Activated B cell treated with CpG ODN at 0.5 μM for 24 hours (primary cell): ENCODE data around the gene POP4. TPM values are rescaled to one million over a fixed set of nuclear protein-coding genes. Genes with fewer than 3 reads are reported as not detected.

Experiments
- ATAC-seq: fragments of 200-7000 bp; cut with Tn5 transposase; one replicate; pipeline ENCODE4 v1.10.0; 2021; ENCODE audit warnings: low read depth, mild to moderate bottlenecking, moderate library complexity
- CTCF ChIA-PET: fragments of 350-600 bp; sonication (Branson Sonifier 250); formaldehyde crosslinking; loops from one replicate; lab custom pipeline; 2021; ENCODE audit warnings: antibody characterized with exemption; lab: Charles Lee
- POLR2A ChIA-PET: fragments of 350-600 bp; sonication (Branson Sonifier 250); formaldehyde crosslinking; loops from one replicate; lab custom pipeline; 2021; ENCODE audit warnings: antibody characterized with exemption; lab: Charles Lee
- DNase-seq: peaks from one replicate; pipeline ENCODE4 v3.0.0; 2022
- H3K27ac Mint-ChIP-seq: one replicate; pipeline ENCODE4 v1.8.0; 2020; ENCODE audit warnings: mixed read lengths
- H3K27me3 Mint-ChIP-seq: one replicate; pipeline ENCODE4 v1.8.0; 2021; ENCODE audit warnings: mixed read lengths
- H3K36me3 Mint-ChIP-seq: one replicate; pipeline ENCODE4 v1.8.0; 2021; ENCODE audit warnings: low read depth, mixed read lengths
- H3K4me1 Mint-ChIP-seq: one replicate; pipeline ENCODE4 v1.8.0; 2021; ENCODE audit warnings: mixed read lengths
- H3K4me3 Mint-ChIP-seq: one replicate; pipeline ENCODE4 v1.8.0; 2020; ENCODE audit warnings: mild to moderate bottlenecking, mixed read lengths
- H3K9me3 Mint-ChIP-seq: one replicate; pipeline ENCODE4 v1.8.0; 2020; ENCODE audit warnings: mixed read lengths
- intact Hi-C: fragments of 100-400 bp; cut with micrococcal nuclease; formaldehyde crosslinking; loops from one replicate; pipeline ENCODE4 v1.15.1; 2024
- total RNA-seq: library from RNA; stranded (reverse); gene quantifications from 2 replicates; pipeline ENCODE4 v1.2.3, GENCODE V29; 2022
- TF ChIP-seq, protein P1 (sequence below): fragments of 200-600 bp; IDR thresholded peaks from one replicate; pipeline ENCODE4 v1.8.0; 2022; ENCODE audit warnings: antibody characterized with exemption, mild to moderate bottlenecking

The POP4 gene
- total RNA-seq, 1 donor from 2014 or later: 74.5 TPM

DNA sequence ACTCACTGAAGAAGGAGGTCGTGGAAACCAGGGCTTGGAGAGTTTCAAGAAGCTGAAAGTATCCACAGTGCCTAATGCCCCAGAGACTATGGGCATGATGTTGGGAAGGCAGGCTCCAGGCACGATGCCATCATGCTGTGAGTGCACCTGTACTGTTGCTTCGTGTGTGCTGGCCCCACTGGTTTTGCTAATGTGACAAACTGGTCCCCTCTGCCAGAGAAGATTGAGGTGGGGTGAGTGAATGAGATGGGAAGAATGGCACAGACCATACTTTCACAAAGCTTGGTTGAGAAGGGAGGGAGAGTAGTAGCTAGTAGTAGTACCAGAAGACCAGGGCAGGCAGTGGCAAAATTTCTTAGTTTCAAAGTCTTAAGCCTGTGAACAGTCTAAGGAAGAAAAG lies 19.0 kb upstream of the POP4 start:
- no peak for DNase-seq
- intact Hi-C loops: no loop called here
- Mint-ChIP-seq H3K27ac (no peak overlapping the region), H3K27me3 (peaks cover 31% of the 10 kb centered on the region), H3K4me1 (no peaks in the 10 kb centered on the region), H3K36me3 (no peaks in the 10 kb centered on the region), H3K9me3 (peaks cover 5% of the 10 kb centered on the region), H3K4me3 (no peak overlapping the region)
- CTCF ChIA-PET: no interaction called here
- TF ChIP-seq, protein P1, sequence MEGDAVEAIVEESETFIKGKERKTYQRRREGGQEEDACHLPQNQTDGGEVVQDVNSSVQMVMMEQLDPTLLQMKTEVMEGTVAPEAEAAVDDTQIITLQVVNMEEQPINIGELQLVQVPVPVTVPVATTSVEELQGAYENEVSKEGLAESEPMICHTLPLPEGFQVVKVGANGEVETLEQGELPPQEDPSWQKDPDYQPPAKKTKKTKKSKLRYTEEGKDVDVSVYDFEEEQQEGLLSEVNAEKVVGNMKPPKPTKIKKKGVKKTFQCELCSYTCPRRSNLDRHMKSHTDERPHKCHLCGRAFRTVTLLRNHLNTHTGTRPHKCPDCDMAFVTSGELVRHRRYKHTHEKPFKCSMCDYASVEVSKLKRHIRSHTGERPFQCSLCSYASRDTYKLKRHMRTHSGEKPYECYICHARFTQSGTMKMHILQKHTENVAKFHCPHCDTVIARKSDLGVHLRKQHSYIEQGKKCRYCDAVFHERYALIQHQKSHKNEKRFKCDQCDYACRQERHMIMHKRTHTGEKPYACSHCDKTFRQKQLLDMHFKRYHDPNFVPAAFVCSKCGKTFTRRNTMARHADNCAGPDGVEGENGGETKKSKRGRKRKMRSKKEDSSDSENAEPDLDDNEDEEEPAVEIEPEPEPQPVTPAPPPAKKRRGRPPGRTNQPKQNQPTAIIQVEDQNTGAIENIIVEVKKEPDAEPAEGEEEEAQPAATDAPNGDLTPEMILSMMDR: no peak
- ATAC-seq: no peak
- POLR2A ChIA-PET: no interaction called here

DNA sequence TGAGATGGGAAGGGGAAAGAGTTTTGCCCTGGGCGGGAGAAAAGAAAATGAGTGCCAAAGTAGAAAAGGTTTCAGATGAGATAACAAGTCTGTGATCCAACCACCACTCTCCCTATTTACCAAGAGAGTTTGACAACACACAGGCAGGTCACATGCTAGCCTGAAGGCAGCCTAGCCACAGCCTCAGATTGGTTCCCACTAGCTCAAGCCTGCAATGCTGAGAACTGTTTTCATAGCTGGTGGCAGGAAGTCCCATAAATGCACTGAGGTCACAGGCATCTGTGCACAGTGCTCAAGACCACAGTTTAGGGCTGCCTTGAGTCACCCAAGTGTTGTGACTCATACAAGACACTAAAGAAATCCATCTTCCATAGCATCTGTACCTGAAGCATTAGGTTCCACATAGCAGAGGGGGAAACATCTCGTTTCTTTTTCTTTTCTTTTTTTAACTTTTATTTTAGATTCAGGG lies 18.5 kb upstream of the POP4 start:
- no peak for ATAC-seq

DNA sequence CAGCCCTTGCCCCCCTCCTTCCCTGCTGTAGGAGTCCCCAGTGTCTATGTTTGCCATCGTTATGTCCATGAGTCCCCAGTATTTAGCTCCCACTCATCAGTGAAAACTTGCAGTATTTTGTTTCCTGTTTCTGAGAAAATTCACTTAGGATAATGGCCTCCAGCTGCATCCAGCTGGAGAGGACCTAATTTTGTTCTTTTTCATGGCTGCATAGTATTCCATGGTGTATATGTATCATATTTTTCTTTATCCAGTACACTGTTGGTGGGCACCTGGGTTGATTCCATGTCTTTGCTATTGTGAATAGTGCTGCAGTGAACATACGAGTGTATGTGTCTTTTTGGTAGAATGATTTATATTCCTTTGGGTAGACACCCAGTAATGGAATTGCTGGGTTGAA lies 18.0 kb upstream of the POP4 start:
- ATAC-seq (no peak), DNase-seq (no peak)
- H3K4me3 Mint-ChIP-seq: no peak overlapping the region
- no peaks in the 10 kb centered on the region for H3K36me3 Mint-ChIP-seq
- no peaks in the 10 kb centered on the region for H3K4me1 Mint-ChIP-seq
- ChIA-PET CTCF (no interaction called here), POLR2A (no interaction called here)
- intact Hi-C loops: no loop called here
- H3K27ac Mint-ChIP-seq: no peak overlapping the region
- TF ChIP-seq, protein P1: no peak
- H3K9me3 Mint-ChIP-seq: peaks cover 5% of the 10 kb centered on the region
- H3K27me3 Mint-ChIP-seq: peaks cover 38% of the 10 kb centered on the region

More for the DNA sequence above, 18.5 kb upstream of the POP4 start:
- H3K36me3 Mint-ChIP-seq: no peaks in the 10 kb centered on the region
- peaks cover 34% of the 10 kb centered on the region for H3K27me3 Mint-ChIP-seq
- DNase-seq: no peak
- intact Hi-C loops: no loop called here
- no peak overlapping the region for H3K27ac Mint-ChIP-seq
- TF ChIP-seq, protein P1: no peak
- POLR2A ChIA-PET: no interaction called here
- H3K9me3 Mint-ChIP-seq: peaks cover 5% of the 10 kb centered on the region
- no peak overlapping the region for H3K4me3 Mint-ChIP-seq
- CTCF ChIA-PET: no interaction called here
- H3K4me1 Mint-ChIP-seq: no peaks in the 10 kb centered on the region

DNA sequence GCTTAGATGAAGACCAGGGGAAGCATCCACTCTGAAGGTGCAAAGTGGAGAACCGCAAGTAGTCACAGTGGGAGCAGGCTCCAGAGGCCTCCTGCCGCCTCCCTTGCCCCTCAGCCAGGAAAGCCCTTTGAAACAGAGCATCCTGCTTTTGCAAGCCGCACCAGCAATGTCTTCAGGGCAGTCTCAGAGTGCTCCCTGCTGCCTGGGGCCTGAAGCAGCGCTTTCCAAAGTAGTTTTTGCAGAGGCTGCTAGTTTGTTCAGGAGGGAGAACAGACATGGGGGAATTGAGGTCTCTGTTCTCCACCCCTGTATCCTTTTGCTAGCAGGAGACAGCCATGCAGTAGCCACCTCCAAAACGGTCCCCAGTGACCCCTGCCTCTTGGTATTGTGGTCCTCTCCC lies 15.8 kb upstream of the POP4 start:
- Mint-ChIP-seq H3K27me3 (peaks cover 48% of the 10 kb centered on the region), H3K36me3 (no peaks in the 10 kb centered on the region), H3K27ac (no peak overlapping the region), H3K4me1 (no peaks in the 10 kb centered on the region), H3K4me3 (no peak overlapping the region), H3K9me3 (peaks cover 5% of the 10 kb centered on the region)
- ATAC-seq (no peak), DNase-seq (no peak)
- TF ChIP-seq, protein P1: no peak
- intact Hi-C loops: no loop called here
- POLR2A ChIA-PET: no interaction called here
- CTCF ChIA-PET: no interaction called here

DNA sequence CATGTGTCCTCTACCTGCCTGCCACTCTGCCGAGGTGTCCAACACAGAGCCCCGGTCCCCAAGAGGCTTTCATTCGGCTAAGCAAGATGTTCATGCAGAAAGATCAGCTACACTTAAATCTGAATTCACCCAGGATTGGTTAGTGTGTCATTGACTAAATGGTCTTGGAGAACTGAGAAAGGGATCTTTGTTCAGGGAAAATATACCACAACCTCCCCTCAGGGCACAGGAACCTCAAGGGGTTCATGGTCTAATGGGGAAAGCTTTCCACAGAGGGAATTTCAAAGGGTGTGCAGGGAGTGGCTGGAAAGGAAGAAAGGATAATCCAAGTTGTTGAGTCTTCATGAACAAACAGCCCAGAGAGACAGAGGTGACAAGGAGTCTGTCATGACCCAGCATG lies 14.4 kb upstream of the POP4 start:
- Mint-ChIP-seq H3K27ac (no peak overlapping the region), H3K4me1 (no peaks in the 10 kb centered on the region), H3K9me3 (peaks cover 5% of the 10 kb centered on the region), H3K4me3 (no peak overlapping the region), H3K27me3 (peaks cover 45% of the 10 kb centered on the region), H3K36me3 (no peaks in the 10 kb centered on the region)
- ATAC-seq: no peak
- ChIA-PET CTCF (no interaction called here), POLR2A (no interaction called here)
- no peak for DNase-seq
- TF ChIP-seq, protein P1: no peak
- intact Hi-C loops: no loop called here
